Activated naive CD4-positive, alpha-beta T cell treated with anti-CD3 and anti-CD28 coated beads, Interleukin-2, amount 50 U/mL, for 72 hours (primary cell): Measurements from ENCODE around the gene SSTR4. TPM values are rescaled to one million over a fixed set of nuclear protein-coding genes. Genes with fewer than 3 reads are reported as not detected.
"Not testable (repeated sequence)": the region's sequence is repeated elsewhere in the genome, so short reads cannot be mapped to it uniquely, and the experiment has no call there.

Experiments
- ATAC-seq, 2 donors: fragments of 150-1000 bp; cut with Tn5 transposase; 2 replicates each; pipeline ENCODE4 v1.10.0; 2021; ENCODE audit warnings: mild to moderate bottlenecking in 2 of 2, moderate library complexity in 2 of 2
- DNase-seq, 2 donors: peaks; one replicate each; pipeline ENCODE4 v3.0.0; 2021 to 2022; ENCODE audit warnings: low spot score in 2 of 2
- H3K27ac Mint-ChIP-seq, 2 donors: one replicate each; pipeline ENCODE4 v1.8.0; 2022; ENCODE audit warnings: mild to moderate bottlenecking in 2 of 2, mixed read lengths in 2 of 2
- H3K36me3 Mint-ChIP-seq, 2 donors: one replicate each; pipeline ENCODE4 v1.8.0; 2022; ENCODE audit warnings: mixed read lengths in 2 of 2
- H3K9me3 Mint-ChIP-seq, 2 donors: one replicate each; pipeline ENCODE4 v1.8.0; 2022; ENCODE audit warnings: mixed read lengths in 2 of 2
- total RNA-seq, 2 donors: library from RNA; stranded (reverse); gene quantifications; one replicate each; pipeline ENCODE4 v1.2.3, GENCODE V29; 2022

Gene SSTR4
- total RNA-seq = not detected

- no peak for DNase-seq
- peaks cover 0 to 6% of the 10 kb centered on the region in 2 donors for H3K36me3 Mint-ChIP-seq
- H3K27ac Mint-ChIP-seq = no peak within 1 kb of the TSS
- ATAC-seq = no peak
- no peaks in the 10 kb centered on the region for H3K9me3 Mint-ChIP-seq
Measured at GRCh38 chr20:23034721-23035671, at the start of gene SSTR4. Gene SSTR4 (plus strand): TSS chr20:23035312. CDS start chr20:23035484, 172 bp downstream.

DNA sequence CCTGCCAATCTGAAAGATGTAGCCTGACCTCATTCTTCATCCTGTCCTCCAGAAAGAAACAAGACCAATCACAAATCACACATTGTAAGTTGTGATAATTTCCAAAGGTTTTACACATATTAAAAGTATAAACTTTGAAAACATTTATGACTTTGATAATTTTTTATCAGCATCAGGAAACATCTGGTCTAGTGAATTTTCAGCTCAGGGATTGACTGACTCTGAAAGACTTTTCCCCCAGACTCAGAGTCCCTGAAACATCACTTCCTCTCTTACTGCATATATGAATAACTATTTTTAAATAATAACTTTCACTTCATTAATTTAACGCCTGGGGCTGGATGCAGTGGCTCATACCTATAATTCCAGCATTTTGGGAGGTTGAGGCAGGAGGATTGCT, 48.5 kb upstream of the SSTR4 start:
- DNase-seq = no peak
- no peak for ATAC-seq
- no peaks in the 10 kb centered on the region for H3K36me3 Mint-ChIP-seq
- peaks cover 4 to 8% of the 10 kb centered on the region in 2 donors for H3K9me3 Mint-ChIP-seq
- H3K27ac Mint-ChIP-seq = no peak overlapping the region

GRCh38 chr20:22991424-22991823, 43.7 kb upstream of the SSTR4 start:
- not testable (repeated sequence) for H3K27ac Mint-ChIP-seq, ATAC-seq, DNase-seq, H3K36me3 Mint-ChIP-seq, H3K9me3 Mint-ChIP-seq

DNA sequence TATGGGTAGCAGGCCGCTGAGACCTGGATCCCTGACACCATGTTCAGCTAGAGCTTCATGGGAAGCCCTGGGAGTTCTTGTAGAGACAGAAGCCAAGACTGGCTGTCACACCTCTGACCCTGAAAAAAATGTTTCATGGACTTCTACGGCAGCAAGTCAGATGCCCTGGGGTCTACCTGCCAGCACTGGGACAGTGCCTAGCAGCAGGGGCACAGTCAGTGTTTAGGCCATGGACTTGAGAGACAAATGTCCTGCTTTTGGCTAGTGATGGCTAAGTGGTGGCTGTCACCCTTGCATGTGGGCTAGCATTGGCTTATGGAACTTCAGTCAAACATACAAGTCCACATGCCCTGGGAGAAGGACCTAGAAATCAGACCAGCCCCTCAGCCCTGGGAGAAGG, 41.3 kb upstream of the SSTR4 start:
- H3K27ac Mint-ChIP-seq = no peak overlapping the region
- no peak for DNase-seq
- ATAC-seq = no peak
- peaks cover 0 to 8% of the 10 kb centered on the region in 2 donors for H3K36me3 Mint-ChIP-seq
- peaks cover 4 to 8% of the 10 kb centered on the region in 2 donors for H3K9me3 Mint-ChIP-seq

DNA sequence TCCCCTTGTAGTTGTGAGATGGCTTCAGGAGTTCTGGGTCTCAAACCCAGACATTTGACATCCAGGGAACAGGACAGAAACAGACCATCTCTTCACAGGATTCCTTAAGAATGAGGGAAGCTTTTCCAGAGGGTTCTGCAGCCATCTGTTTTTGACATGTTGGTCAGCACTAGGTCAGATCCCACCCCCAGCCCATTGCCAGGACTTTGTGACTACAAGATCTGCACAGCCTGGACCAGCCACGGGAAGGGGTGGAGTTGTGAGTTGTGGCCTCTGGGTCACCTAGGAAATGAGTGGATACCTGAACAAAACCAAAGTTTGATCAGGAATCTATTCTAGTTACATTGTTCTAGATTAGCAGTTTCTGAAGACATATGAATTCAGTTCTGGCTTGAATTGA, 39.2 kb upstream of the SSTR4 start:
- no peak overlapping the region for H3K27ac Mint-ChIP-seq
- ATAC-seq (no peak), DNase-seq (no peak)
- H3K9me3 Mint-ChIP-seq = peaks cover 4% of the 10 kb centered on the region in 2 donors
- H3K36me3 Mint-ChIP-seq = peaks cover 0 to 8% of the 10 kb centered on the region in 2 donors

- ATAC-seq = no peak
- no peak overlapping the region for H3K27ac Mint-ChIP-seq
- DNase-seq = no peak
- no peaks in the 10 kb centered on the region for H3K36me3 Mint-ChIP-seq
- H3K9me3 Mint-ChIP-seq = no peaks in the 10 kb centered on the region
Measured at GRCh38 chr20:22998476-22998875, 36.6 kb upstream of the SSTR4 start.

GRCh38 chr20:22999756-23000155, 35.4 kb upstream of the SSTR4 start:
- no peak overlapping the region for H3K27ac Mint-ChIP-seq
- no peaks in the 10 kb centered on the region for H3K9me3 Mint-ChIP-seq
- H3K36me3 Mint-ChIP-seq = no peaks in the 10 kb centered on the region
- no peak for DNase-seq
- ATAC-seq = no peak

DNA sequence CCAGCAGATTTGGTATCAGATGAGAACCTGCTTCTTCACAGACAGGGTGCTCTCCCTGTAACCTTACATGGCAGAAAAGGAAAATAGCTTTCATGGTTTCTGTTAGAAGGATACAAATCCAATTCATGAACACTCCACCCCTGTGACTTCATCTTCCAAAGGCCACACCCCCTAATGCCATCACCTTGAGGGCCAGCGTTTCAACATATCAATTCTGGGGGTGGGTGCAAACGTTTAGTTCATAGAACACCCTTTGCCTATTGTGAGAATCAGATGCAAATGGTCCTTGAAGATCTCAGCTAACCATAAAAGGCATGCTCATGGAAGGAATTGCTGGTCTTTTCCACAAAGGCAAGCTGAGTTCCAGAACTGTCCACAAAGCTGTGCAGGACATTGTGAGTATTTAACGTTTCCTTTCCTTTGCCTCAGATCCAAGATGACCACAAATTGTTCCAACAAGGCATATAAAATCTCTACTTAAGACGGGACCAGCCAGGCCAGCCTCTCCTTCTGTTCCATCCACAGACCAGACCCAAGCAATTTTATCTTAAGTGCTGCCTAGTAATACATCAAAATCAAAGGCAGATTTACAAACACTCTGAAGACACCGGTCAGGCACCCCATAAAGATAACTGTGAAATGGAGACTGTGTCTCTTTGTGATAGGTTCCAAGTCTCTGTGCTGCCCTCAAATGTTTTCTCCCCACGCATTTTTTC, 34.7 kb upstream of the SSTR4 start:
- ATAC-seq = no peak
- H3K36me3 Mint-ChIP-seq = no peaks in the 10 kb centered on the region
- DNase-seq = no peak
- no peak overlapping the region for H3K27ac Mint-ChIP-seq
- H3K9me3 Mint-ChIP-seq = no peaks in the 10 kb centered on the region

- H3K36me3 Mint-ChIP-seq = no peaks in the 10 kb centered on the region
- ATAC-seq (no peak), DNase-seq (no peak)
- H3K9me3 Mint-ChIP-seq = no peaks in the 10 kb centered on the region
- H3K27ac Mint-ChIP-seq = no peak overlapping the region
Measured at GRCh38 chr20:23002276-23002675, 32.8 kb upstream of the SSTR4 start.

DNA sequence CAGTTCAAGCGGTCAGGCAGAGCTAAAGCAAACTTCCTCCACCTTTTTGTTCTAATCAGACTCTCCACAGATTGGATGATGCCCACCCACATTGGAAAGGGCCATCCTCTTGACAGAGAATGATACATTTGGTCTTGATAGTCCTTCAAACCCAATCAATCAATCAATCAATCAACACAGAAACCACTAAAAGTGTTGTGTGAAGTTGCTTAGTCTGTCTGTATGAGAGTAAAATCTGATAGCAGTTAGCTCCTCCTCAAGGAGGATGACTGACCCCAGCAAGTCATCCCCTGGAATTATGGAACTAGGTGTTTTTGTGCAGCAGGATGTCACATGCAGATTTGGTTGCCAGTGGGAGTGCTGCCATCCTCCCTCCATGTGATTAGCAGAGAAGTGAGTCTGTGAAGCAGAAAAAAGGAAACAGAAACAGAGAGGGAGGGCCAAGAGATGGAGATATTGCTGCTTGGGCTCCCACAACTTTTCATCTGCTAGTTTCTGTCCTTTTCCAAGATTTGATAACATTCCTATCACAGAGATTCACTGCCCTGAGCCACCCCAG, 32.0 kb upstream of the SSTR4 start:
- DNase-seq (no peak), ATAC-seq (no peak)
- H3K27ac Mint-ChIP-seq = no peak overlapping the region
- H3K9me3 Mint-ChIP-seq = no peaks in the 10 kb centered on the region
- no peaks in the 10 kb centered on the region for H3K36me3 Mint-ChIP-seq

- ATAC-seq = no peak
- Mint-ChIP-seq H3K9me3 (no peaks in the 10 kb centered on the region), H3K27ac (no peak overlapping the region), H3K36me3 (no peaks in the 10 kb centered on the region)
- DNase-seq = no peak
Measured at GRCh38 chr20:23003881-23004460, 31.1 kb upstream of the SSTR4 start.

- Mint-ChIP-seq H3K9me3 (no peaks in the 10 kb centered on the region), H3K36me3 (no peaks in the 10 kb centered on the region), H3K27ac (no peak overlapping the region)
- no peak for DNase-seq
- no peak for ATAC-seq
Measured at GRCh38 chr20:23005776-23006175, 29.3 kb upstream of the SSTR4 start.

DNA sequence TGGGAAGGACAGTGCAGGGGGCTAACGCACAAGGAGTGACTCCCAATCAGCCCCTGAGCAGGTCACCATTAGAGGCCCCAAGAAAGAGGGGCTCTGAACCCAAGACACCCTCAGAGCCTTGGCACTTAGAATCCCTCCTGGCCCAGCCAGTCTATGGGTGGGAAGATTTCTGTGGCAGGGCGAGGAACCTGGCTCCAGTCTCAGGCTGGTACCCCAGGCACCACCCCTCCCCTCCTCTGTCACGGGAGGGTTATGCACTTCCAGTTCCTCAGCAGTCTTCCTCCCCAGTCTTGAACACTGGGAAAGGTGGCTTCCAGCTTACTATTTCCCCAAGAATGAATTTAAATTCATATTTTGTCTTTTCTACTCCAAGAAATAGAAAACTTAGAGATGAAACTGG, 27.6 kb upstream of the SSTR4 start:
- Mint-ChIP-seq H3K27ac (no peak overlapping the region), H3K9me3 (no peaks in the 10 kb centered on the region), H3K36me3 (no peaks in the 10 kb centered on the region)
- DNase-seq (no peak), ATAC-seq (no peak)

DNA sequence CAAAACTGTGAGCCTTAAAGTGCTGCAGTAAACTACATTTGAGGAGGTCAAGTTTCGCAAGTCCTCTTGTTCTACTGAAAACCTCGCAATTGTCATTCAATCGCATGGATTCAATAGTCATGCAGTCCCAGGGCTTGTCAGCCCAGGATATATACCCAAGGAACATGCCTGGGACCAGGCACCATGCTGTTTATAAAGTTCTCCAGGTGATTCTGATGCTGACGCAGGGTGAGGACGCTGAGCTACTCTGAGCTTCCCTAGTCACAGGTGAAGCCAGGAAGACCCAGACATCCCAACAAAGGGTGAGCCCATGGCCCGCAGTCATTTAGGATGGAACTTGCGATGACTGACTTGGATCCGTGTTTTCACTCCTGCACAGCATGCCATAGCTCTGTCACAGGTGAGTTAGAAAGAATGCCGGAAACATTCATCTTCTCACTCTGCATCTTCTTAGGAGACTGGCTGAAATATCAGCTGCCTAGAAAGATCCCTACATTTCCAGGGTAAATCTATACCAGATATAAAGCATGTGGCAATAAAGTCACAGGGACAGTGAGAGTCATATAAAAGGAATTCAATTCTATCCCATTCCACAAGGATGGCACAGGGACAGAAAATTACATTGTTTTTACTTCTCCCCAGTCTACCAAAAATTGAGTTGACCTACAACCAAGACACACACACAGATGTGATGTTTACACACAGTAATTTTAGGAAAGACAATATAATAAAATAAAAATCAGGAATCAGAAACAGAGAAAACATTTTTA, 27.0 kb upstream of the SSTR4 start:
- H3K9me3 Mint-ChIP-seq = no peaks in the 10 kb centered on the region
- DNase-seq = no peak
- no peaks in the 10 kb centered on the region for H3K36me3 Mint-ChIP-seq
- ATAC-seq = no peak
- no peak overlapping the region for H3K27ac Mint-ChIP-seq

- H3K27ac Mint-ChIP-seq = no peak overlapping the region
- no peaks in the 10 kb centered on the region for H3K36me3 Mint-ChIP-seq
- no peaks in the 10 kb centered on the region for H3K9me3 Mint-ChIP-seq
- no peak for ATAC-seq
- DNase-seq = no peak
Measured at GRCh38 chr20:23008667-23009066, 26.4 kb upstream of the SSTR4 start.

- Mint-ChIP-seq H3K36me3 (no peaks in the 10 kb centered on the region), H3K9me3 (no peaks in the 10 kb centered on the region), H3K27ac (no peak overlapping the region)
- DNase-seq (no peak), ATAC-seq (no peak)
Measured at GRCh38 chr20:23009636-23010035, 25.5 kb upstream of the SSTR4 start.
